Heart left ventricle (tissue), 16 donors: Measurements from ENCODE around the gene UBR7. TPM values are rescaled to one million over a fixed set of nuclear protein-coding genes. Genes with fewer than 3 reads are reported as not detected.

Experiments used
- ATAC-seq, 4 donors: fragments of 200-7000 bp; cut with Tn5 transposase; one replicate each; pipeline ENCODE4 v1.9.1; 2020 to 2022; ENCODE audit warnings: moderate library complexity in 4 of 4, mild to moderate bottlenecking in 3 of 4, moderate number of reproducible peaks in 1 of 4
- DNase-seq, 5 donors: peaks; one replicate each; pipeline ENCODE4 v3.0.0-alpha.2; 2020
- H3K27ac ChIP-seq, 12 donors: fragments of 200-600 bp; sonication (generic) in 4 of 12; one replicate each; pipeline versions ENCODE4 v1.5.0 to v1.8.0; 2016 to 2022; ENCODE audit warnings: mild to moderate bottlenecking in 2 of 12
- H3K27me3 ChIP-seq, 9 donors: fragments of 200-600 bp; sonication (generic) in 2 of 9; one replicate each; pipeline versions ENCODE4 v1.5.1 to v1.8.0; 2016 to 2022; ENCODE audit warnings: mild to moderate bottlenecking in 3 of 9
- H3K36me3 ChIP-seq, 9 donors: fragments of 200-600 bp; sonication (generic) in 2 of 9; one replicate each; pipeline versions ENCODE4 v1.5.0 to v1.8.0; 2018 to 2022; ENCODE audit warnings: mild to moderate bottlenecking in 2 of 9
- H3K4me1 ChIP-seq, 12 donors: fragments of 200-600 bp; sonication (generic) in 4 of 12; one replicate each; pipeline versions ENCODE4 v1.5.0 to v1.8.0; 2016 to 2022; ENCODE audit warnings: mild to moderate bottlenecking in 3 of 12
- H3K4me3 ChIP-seq, 12 donors: fragments of 200-600 bp; sonication (generic) in 4 of 12; one replicate each; pipeline versions ENCODE4 v1.5.0 to v1.8.0; 2017 to 2022; ENCODE audit warnings: mild to moderate bottlenecking in 9 of 12, moderate library complexity in 4 of 12
- H3K9me3 ChIP-seq, 12 donors: fragments of 200-600 bp; sonication (generic) in 4 of 12; one replicate each; pipeline versions ENCODE4 v1.5.0 to v1.8.0; 2016 to 2022; ENCODE audit warnings: mild to moderate bottlenecking in 1 of 12
- POLR2A ChIP-seq, 2 donors: fragments of 450-650 bp; IDR thresholded peaks; one replicate each; pipeline ENCODE4 v1.6.1; 2017; ENCODE audit warnings: antibody characterized with exemption in 2 of 2, mild to moderate bottlenecking in 2 of 2, moderate library complexity in 2 of 2
- WGBS, 4 donors: extraction: QIAGEN DNeasy Blood & Tissue Kit in 2 of 4; methylation state at CpG; one replicate each; pipeline versions ENCODE4 v1.1.5 to v1.1.7; 2013 to 2018; 5-methylcytosine and 5-hydroxymethylcytosine counted together
- intact Hi-C, 10 donors: fragments of 100-400 bp; cut with DNase I; formaldehyde crosslinking; loops; one replicate each; pipeline versions ENCODE4 v1.11.1 to v1.14.2; 2022
- polyA plus RNA-seq, 2 donors: library from polyadenylated mRNA; stranded (reverse); fragments of 200-250 nt; gene quantifications; one replicate each; pipeline ENCODE4 v1.2.3, GENCODE V29; 2013
- total RNA-seq, 9 donors: library from RNA; depleted of rRNA in 2 of 9; stranded (reverse); fragments of >200 nt in 2 of 9; fragmentation: NEBNext Ultra II Directional in 3 of 9; extraction: Animal tissue kit (Norgen Biotek cat#: 25700) in 3 of 9; gene quantifications; one replicate each; pipeline versions ENCODE4 v1.1.0 to v1.2.4, GENCODE V29; 2016 to 2023
- TF ChIP-seq, protein P1 (sequence below), 12 donors: fragments of 200-600 bp; sonication (generic) in 4 of 12; IDR thresholded peaks; one replicate each; pipeline versions ENCODE4 v1.5.0 to v1.8.0; 2018 to 2022; ENCODE audit warnings: antibody characterized with exemption in 12 of 12, mild to moderate bottlenecking in 5 of 12
- donor health status: ischemic (EF 13 %, LVEDD 7.1; RV severe dilation, severe dysfunction).
- donor health status: healthy with polysubstance abuse.
- donor health status: DM: no; HTN: yes; CAD: no.
- donor health status: DM: no; HTN: no; CAD: no.
- donor health status: ischemic (EF 25% LVEDD 6.9; RV normal size, moderate dysfunction).
- donor health status: ischemic (EF 25% LVEDD 5.7; RV mildly dilated, moderate dysfunction).
- donor health status: healthy.
- donor health status: DM: yes; HTN: yes; CAD: no.
- donor health status: ischemic (EF 35%, LVEDD 5.7; RV mildly dilated, moderate dysfunction).
- donor health status: nonischemic (EF 11% LVEDD 7.7; RV severe dilation, severe dysfunction).
- donor health status: DM: yes; HTN: yes; CAD: no.
- donor health status: PGD.
- donor health status: ischemic (EF 29% LVEDD 5.4; RV normal size, mild dysfunction).
- donor health status: nonischemic (EF 23%, LVEDD 6.1; RV moderate dilation, normal function).

The UBR7 gene
- total and polyA plus RNA-seq, 11 donors = 9.4 to 39.6 (median 23.3) TPM

- H3K4me1 ChIP-seq = peaks cover 0 to 15% (median 4%) of the 10 kb centered on the region in 12 donors
- intact Hi-C loops = loop anchor here in 1 of 10 donors (5.0 kb wide), 1 partner anchor 41 kb away; no protein-coding TSS in a partner anchor
- peaks cover 0 to 16% (median 3%) of the 10 kb centered on the region in 9 donors for H3K36me3 ChIP-seq
- no peak for ATAC-seq
- 94 to 97% (median 96%) methylated on average over 3 of the region's 3 CpGs for whole genome bisulfite sequencing, 4 donors
- no peak overlapping the region for H3K27ac ChIP-seq
- no peaks in the 10 kb centered on the region for H3K27me3 ChIP-seq
- TF ChIP-seq, protein P1, sequence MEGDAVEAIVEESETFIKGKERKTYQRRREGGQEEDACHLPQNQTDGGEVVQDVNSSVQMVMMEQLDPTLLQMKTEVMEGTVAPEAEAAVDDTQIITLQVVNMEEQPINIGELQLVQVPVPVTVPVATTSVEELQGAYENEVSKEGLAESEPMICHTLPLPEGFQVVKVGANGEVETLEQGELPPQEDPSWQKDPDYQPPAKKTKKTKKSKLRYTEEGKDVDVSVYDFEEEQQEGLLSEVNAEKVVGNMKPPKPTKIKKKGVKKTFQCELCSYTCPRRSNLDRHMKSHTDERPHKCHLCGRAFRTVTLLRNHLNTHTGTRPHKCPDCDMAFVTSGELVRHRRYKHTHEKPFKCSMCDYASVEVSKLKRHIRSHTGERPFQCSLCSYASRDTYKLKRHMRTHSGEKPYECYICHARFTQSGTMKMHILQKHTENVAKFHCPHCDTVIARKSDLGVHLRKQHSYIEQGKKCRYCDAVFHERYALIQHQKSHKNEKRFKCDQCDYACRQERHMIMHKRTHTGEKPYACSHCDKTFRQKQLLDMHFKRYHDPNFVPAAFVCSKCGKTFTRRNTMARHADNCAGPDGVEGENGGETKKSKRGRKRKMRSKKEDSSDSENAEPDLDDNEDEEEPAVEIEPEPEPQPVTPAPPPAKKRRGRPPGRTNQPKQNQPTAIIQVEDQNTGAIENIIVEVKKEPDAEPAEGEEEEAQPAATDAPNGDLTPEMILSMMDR (IDR thresholded peaks at IDR 0.05) = no peak
- TF ChIP-seq POLR2A (IDR thresholded peaks at IDR 0.05) = no peak
- H3K9me3 ChIP-seq = no peaks in the 10 kb centered on the region
- no peak for DNase-seq
- no peak overlapping the region for H3K4me3 ChIP-seq
These were observed 69.1 kb downstream of the UBR7 start for GRCh38 chr14:93276031-93276716.

Other genes starting within 250 kb of the UBR7 start
- 100 to 1,000 TPM in 3 of 9 donors, 10 to 100 TPM in 6; 71.7 to 152 (median 91.0) TPM for gene ITPK1, start 91.3 kb upstream of the UBR7 start, total RNA-seq
- gene ITPK1, start 91.3 kb upstream of the UBR7 start, polyA plus RNA-seq = 100 to 1,000 TPM in 1 of 2 donors, 10 to 100 TPM in 1; 44.5 to 158 TPM
- 10 to 100 TPM; 45.7 to 87.0 (median 56.8) TPM for gene MOAP1, start 22.4 kb upstream of the UBR7 start, total RNA-seq
- 10 to 100 TPM; 26.6 to 36.7 TPM for gene MOAP1, start 22.4 kb upstream of the UBR7 start, polyA plus RNA-seq
- gene LYSET, start 21.9 kb upstream of the UBR7 start, total RNA-seq = 10 to 100 TPM in 8 of 9 donors, 1 to 10 TPM in 1; 8.8 to 29.3 (median 22.8) TPM
- 10 to 100 TPM; 20.5 to 23.4 TPM for gene LYSET, start 21.9 kb upstream of the UBR7 start, polyA plus RNA-seq
- gene GON7, start 191 bp upstream of the UBR7 start, total RNA-seq = 10 to 100 TPM; 10.3 to 25.5 (median 14.8) TPM
- gene GON7, start 191 bp upstream of the UBR7 start, polyA plus RNA-seq = 10 to 100 TPM; 22.3 to 27.4 TPM
- gene BTBD7, start 125.8 kb downstream of the UBR7 start, total RNA-seq = 10 to 100 TPM; 10.6 to 34.0 (median 20.8) TPM
- 1 to 10 TPM; 7.2 to 8.7 TPM for gene BTBD7, start 125.8 kb downstream of the UBR7 start, polyA plus RNA-seq
- gene COX8C, start 139.9 kb downstream of the UBR7 start, total RNA-seq = 1 to 10 TPM in 3 of 9 donors, under 1 TPM in 3, not detected in 3; 0.60 to 2.0 (median 0.89) TPM
- not detected for gene COX8C, start 139.9 kb downstream of the UBR7 start, polyA plus RNA-seq
- gene UNC79, start 223.7 kb downstream of the UBR7 start, total RNA-seq = under 1 TPM; 0.26 to 0.58 (median 0.44) TPM
- under 1 TPM; 0.04 to 0.15 TPM for gene UNC79, start 223.7 kb downstream of the UBR7 start, polyA plus RNA-seq